GM23338 (cell line): ENCODE data around the gene STK17A.

Experiments used
- POLR2AphosphoS5 ChIP-seq: IDR thresholded peaks from 2 replicates; pipeline ENCODE4 v1.6.1; 2016; ENCODE audit warnings: antibody characterized with exemption, low read depth
- TF ChIP-seq, protein P1 (sequence below), 2 experiments: fragments of 200-600 bp in 1 of 2; sonication (generic) in 1 of 2; conservative IDR thresholded peaks; 2 replicates each; pipeline versions ENCODE4 v1.5.1 to v1.6.1; 2016 to 2017; ENCODE audit warnings: antibody characterized with exemption in 2 of 2, low read depth in 2 of 2, mild to moderate bottlenecking in 2 of 2, moderate library complexity in 1 of 2

- no peak for TF ChIP-seq POLR2AphosphoS5
- TF ChIP-seq, protein P1, sequence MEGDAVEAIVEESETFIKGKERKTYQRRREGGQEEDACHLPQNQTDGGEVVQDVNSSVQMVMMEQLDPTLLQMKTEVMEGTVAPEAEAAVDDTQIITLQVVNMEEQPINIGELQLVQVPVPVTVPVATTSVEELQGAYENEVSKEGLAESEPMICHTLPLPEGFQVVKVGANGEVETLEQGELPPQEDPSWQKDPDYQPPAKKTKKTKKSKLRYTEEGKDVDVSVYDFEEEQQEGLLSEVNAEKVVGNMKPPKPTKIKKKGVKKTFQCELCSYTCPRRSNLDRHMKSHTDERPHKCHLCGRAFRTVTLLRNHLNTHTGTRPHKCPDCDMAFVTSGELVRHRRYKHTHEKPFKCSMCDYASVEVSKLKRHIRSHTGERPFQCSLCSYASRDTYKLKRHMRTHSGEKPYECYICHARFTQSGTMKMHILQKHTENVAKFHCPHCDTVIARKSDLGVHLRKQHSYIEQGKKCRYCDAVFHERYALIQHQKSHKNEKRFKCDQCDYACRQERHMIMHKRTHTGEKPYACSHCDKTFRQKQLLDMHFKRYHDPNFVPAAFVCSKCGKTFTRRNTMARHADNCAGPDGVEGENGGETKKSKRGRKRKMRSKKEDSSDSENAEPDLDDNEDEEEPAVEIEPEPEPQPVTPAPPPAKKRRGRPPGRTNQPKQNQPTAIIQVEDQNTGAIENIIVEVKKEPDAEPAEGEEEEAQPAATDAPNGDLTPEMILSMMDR (conservative IDR thresholded peaks at IDR 0.05; ENCODE audit: low read depth in 2 of 2) = no peak
Measured at GRCh38 chr7:43550427-43550826, 32.5 kb upstream of the STK17A start.
